Measurements from ENCODE around the gene ATP1B2. TPM values are rescaled to one million over a fixed set of nuclear protein-coding genes. Genes with fewer than 3 reads are reported as not detected.

The ATP1B2 gene
- total and polyA plus RNA-seq, 2 of the 8 experiments (the other 6 are each of a cell fraction or from before 2014, with no cell fraction given): 9.1 to 21.0 TPM

GRCh38 chr17:7687072-7687907 lies 36.6 kb downstream of the ATP1B2 start, which contains the start of gene TP53 (continued):
- TF ChIP-seq CHD7 (IDR thresholded peaks at IDR 0.05; ENCODE audit: insufficient replicate concordance, low read length) (no peak), SIX5 (IDR thresholded peaks at IDR 0.05; ENCODE audit: low read depth, low read length) (peak; percentile 71), POU5F1 (IDR thresholded peaks at IDR 0.05; ENCODE audit: low read depth, low read length) (no peak), ASH2L (IDR thresholded peaks at IDR 0.05; ENCODE audit: low read length) (no peak), TEAD4 (IDR thresholded peaks at IDR 0.05; ENCODE audit: low read depth, low read length) (0 out of 2 replicates have a peak, but pooled peaks have one; percentile 17), MAX (IDR thresholded peaks at IDR 0.05) (peak; percentile 97), CTBP2 (IDR thresholded peaks at IDR 0.05; ENCODE audit: borderline replicate concordance, insufficient read depth, insufficient read length, low read length) (no peak), EZH2 (IDR thresholded peaks at IDR 0.05; ENCODE audit: low read depth, low read length, severe bottlenecking) (no peak), CBX8 (IDR thresholded peaks at IDR 0.05; ENCODE audit: borderline replicate concordance, low read depth, low read length) (no peak)

Data from H1 (cell line).